GM23338 (cell line): Measurements from ENCODE around the gene ZNF724. TPM values are rescaled to one million over a fixed set of nuclear protein-coding genes. Genes with fewer than 3 reads are reported as not detected.

Source experiments
- ATAC-seq: fragments of 200-7000 bp; cut with Tn5 transposase; 3 replicates; pipeline ENCODE4 v1.9.1; 2020
- DNase-seq: peaks from one replicate; pipeline ENCODE4 v3.0.0-alpha.2; 2015; ENCODE audit warnings: low spot score
- H2AFZ ChIP-seq: fragments of 200-600 bp; sonication (generic); 2 replicates; pipeline ENCODE4 v1.8.0; 2016; ENCODE audit warnings: antibody characterized with exemption, mild to moderate bottlenecking, moderate library complexity
- H3F3A ChIP-seq: fragments of 200-600 bp; sonication (generic); replicated peaks from 2 replicates; pipeline ENCODE4 v1.8.0; 2017; ENCODE audit warnings: antibody characterized with exemption, mixed run types, low read depth
- H3K27ac ChIP-seq: fragments of 200-600 bp; sonication (generic); 2 replicates; pipeline ENCODE4 v1.6.1; 2016; ENCODE audit warnings: low read depth
- H3K27me3 ChIP-seq: fragments of 200-600 bp; sonication (generic); 2 replicates; pipeline ENCODE4 v1.8.0; 2016; ENCODE audit warnings: mild to moderate bottlenecking, mixed run types, moderate library complexity; ENCODE audit not compliant: insufficient read depth
- H3K36me3 ChIP-seq: fragments of 200-600 bp; sonication (generic); 2 replicates; pipeline ENCODE4 v1.8.0; 2016; ENCODE audit warnings: mild to moderate bottlenecking; ENCODE audit not compliant: insufficient read depth
- H3K4me1 ChIP-seq: fragments of 200-600 bp; sonication (generic); 2 replicates; pipeline ENCODE4 v1.8.0; 2016; ENCODE audit warnings: mild to moderate bottlenecking, moderate library complexity; ENCODE audit not compliant: insufficient read depth
- H3K4me2 ChIP-seq: fragments of 200-600 bp; sonication (generic); 2 replicates; pipeline ENCODE4 v1.7.1; 2017; ENCODE audit warnings: mixed run types
- H3K4me3 ChIP-seq: fragments of 200-600 bp; sonication (generic); 2 replicates; pipeline ENCODE4 v1.6.1; 2016; ENCODE audit warnings: mixed run types
- H3K79me2 ChIP-seq: fragments of 200-600 bp; sonication (generic); replicated peaks from 2 replicates; pipeline ENCODE4 v1.8.0; 2017; ENCODE audit warnings: mild to moderate bottlenecking; ENCODE audit not compliant: insufficient read depth
- H3K9me2 ChIP-seq: fragments of 200-600 bp; sonication (generic); 2 replicates; pipeline ENCODE4 v1.8.0; 2017; ENCODE audit not compliant: insufficient read depth
- H4K20me1 ChIP-seq: fragments of 200-600 bp; sonication (generic); replicated peaks from 2 replicates; pipeline ENCODE4 v1.8.0; 2017; ENCODE audit warnings: mild to moderate bottlenecking; ENCODE audit not compliant: insufficient read depth
- H3K27ac Mint-ChIP-seq: 2 replicates; pipeline ENCODE4 v1.8.0; 2020; ENCODE audit warnings: inconsistent platforms, mild to moderate bottlenecking, moderate library complexity, mixed read lengths
- H3K27me3 Mint-ChIP-seq: 3 replicates; pipeline ENCODE4 v1.8.0; 2022; ENCODE audit warnings: low read depth, mild to moderate bottlenecking, moderate library complexity, mixed read lengths, inconsistent platforms; ENCODE audit not compliant: insufficient read depth, poor library complexity
- H3K36me3 Mint-ChIP-seq: 3 replicates; pipeline ENCODE4 v1.8.0; 2021; ENCODE audit warnings: low read depth, mild to moderate bottlenecking, inconsistent platforms, moderate library complexity, mixed read lengths
- H3K4me1 Mint-ChIP-seq: 3 replicates; pipeline ENCODE4 v1.8.0; 2020; ENCODE audit warnings: mild to moderate bottlenecking, inconsistent platforms, mixed read lengths
- H3K4me3 Mint-ChIP-seq: 3 replicates; pipeline ENCODE4 v1.8.0; 2021; ENCODE audit warnings: moderate library complexity, mild to moderate bottlenecking, inconsistent platforms, mixed read lengths
- H3K9me3 Mint-ChIP-seq: 3 replicates; pipeline ENCODE4 v1.8.0; 2020; ENCODE audit warnings: moderate library complexity, mild to moderate bottlenecking, inconsistent platforms, mixed read lengths
- CREB1 ChIP-seq: fragments of 250-450 bp; sonication (Bioruptor Pico); IDR thresholded peaks from 2 replicates; pipeline ENCODE4 v1.5.0; 2020; ENCODE audit warnings: low read depth, mild to moderate bottlenecking, moderate library complexity
- CTCF ChIP-seq, 2 experiments: fragments of 200-600 bp in 1 of 2; sonication (generic) in 1 of 2; conservative IDR thresholded peaks; 2 replicates each; pipeline versions ENCODE4 v1.5.1 to v1.6.1; 2016 to 2017; ENCODE audit warnings: antibody characterized with exemption in 2 of 2, low read depth in 2 of 2, mild to moderate bottlenecking in 2 of 2, moderate library complexity in 1 of 2
- ETS1 ChIP-seq: IDR thresholded peaks from 2 replicates; pipeline ENCODE4 v1.6.1; 2016; ENCODE audit warnings: antibody characterized with exemption
- EZH2 ChIP-seq: fragments of 200-600 bp; sonication (generic); IDR thresholded peaks from one replicate; pipeline ENCODE4 v1.8.0; 2017; ENCODE audit warnings: antibody characterized with exemption, mild to moderate bottlenecking, low read depth; ENCODE audit not compliant: unreplicated experiment
- EZH2phosphoT487 ChIP-seq: fragments of 200-600 bp; sonication (generic); IDR thresholded peaks from one replicate; pipeline ENCODE4 v1.8.1; 2018; ENCODE audit warnings: antibody characterized with exemption; ENCODE audit not compliant: unreplicated experiment
- JUNB ChIP-seq: IDR thresholded peaks from one replicate; pipeline ENCODE4 v1.6.1; 2016; ENCODE audit warnings: antibody characterized with exemption; ENCODE audit not compliant: unreplicated experiment
- NANOG ChIP-seq: IDR thresholded peaks from 2 replicates; pipeline ENCODE4 v1.6.1; 2016; ENCODE audit warnings: antibody characterized with exemption, borderline replicate concordance
- POLR2AphosphoS5 ChIP-seq: IDR thresholded peaks from 2 replicates; pipeline ENCODE4 v1.6.1; 2016; ENCODE audit warnings: antibody characterized with exemption, low read depth
- STAT1 ChIP-seq: IDR thresholded peaks from one replicate; pipeline ENCODE4 v1.6.1; 2016; ENCODE audit warnings: antibody characterized with exemption; ENCODE audit not compliant: unreplicated experiment
- ZNF114 ChIP-seq: fragments of 250-450 bp; sonication (Bioruptor Pico); IDR thresholded peaks from 2 replicates; pipeline ENCODE4 v1.5.0; 2020; ENCODE audit warnings: mild to moderate bottlenecking, moderate library complexity
- ZNF331 ChIP-seq: fragments of 250-450 bp; sonication (Bioruptor Pico); IDR thresholded peaks from 2 replicates; pipeline ENCODE4 v1.5.0; 2020; ENCODE audit warnings: low read depth, mild to moderate bottlenecking, moderate library complexity
- polyA plus RNA-seq: library from polyadenylated mRNA; unstranded; fragments of >200 nt; fragmentation: Nextera tagmentation; extraction: Ambion mirVana; gene quantifications from 2 replicates; pipeline ENCODE4 v1.2.1, GENCODE V29; 2016
- total RNA-seq: library from RNA; depleted of rRNA; stranded (reverse); fragments of >200 nt; shearing (Covaris generic); gene quantifications from 2 replicates; pipeline ENCODE4 v1.2.3, GENCODE V29; 2014
- TF ChIP-seq, protein P1 (sequence below): IDR thresholded peaks from one replicate; pipeline ENCODE4 v1.6.1; 2018; ENCODE audit warnings: antibody characterized with exemption; ENCODE audit not compliant: unreplicated experiment
- TF ChIP-seq, protein P2 (sequence below): fragments of 250-450 bp; sonication (Bioruptor Pico); IDR thresholded peaks from 2 replicates; pipeline ENCODE4 v1.5.0; 2020; ENCODE audit warnings: mild to moderate bottlenecking, moderate library complexity

Gene ZNF724
- total and polyA plus RNA-seq, 2 experiments from 2014 or later: 35.4 to 85.3 TPM

GRCh38 chr19:23262920-23263319 is 12.7 kb upstream of the ZNF724 start (continued):
- TF ChIP-seq, protein P1, sequence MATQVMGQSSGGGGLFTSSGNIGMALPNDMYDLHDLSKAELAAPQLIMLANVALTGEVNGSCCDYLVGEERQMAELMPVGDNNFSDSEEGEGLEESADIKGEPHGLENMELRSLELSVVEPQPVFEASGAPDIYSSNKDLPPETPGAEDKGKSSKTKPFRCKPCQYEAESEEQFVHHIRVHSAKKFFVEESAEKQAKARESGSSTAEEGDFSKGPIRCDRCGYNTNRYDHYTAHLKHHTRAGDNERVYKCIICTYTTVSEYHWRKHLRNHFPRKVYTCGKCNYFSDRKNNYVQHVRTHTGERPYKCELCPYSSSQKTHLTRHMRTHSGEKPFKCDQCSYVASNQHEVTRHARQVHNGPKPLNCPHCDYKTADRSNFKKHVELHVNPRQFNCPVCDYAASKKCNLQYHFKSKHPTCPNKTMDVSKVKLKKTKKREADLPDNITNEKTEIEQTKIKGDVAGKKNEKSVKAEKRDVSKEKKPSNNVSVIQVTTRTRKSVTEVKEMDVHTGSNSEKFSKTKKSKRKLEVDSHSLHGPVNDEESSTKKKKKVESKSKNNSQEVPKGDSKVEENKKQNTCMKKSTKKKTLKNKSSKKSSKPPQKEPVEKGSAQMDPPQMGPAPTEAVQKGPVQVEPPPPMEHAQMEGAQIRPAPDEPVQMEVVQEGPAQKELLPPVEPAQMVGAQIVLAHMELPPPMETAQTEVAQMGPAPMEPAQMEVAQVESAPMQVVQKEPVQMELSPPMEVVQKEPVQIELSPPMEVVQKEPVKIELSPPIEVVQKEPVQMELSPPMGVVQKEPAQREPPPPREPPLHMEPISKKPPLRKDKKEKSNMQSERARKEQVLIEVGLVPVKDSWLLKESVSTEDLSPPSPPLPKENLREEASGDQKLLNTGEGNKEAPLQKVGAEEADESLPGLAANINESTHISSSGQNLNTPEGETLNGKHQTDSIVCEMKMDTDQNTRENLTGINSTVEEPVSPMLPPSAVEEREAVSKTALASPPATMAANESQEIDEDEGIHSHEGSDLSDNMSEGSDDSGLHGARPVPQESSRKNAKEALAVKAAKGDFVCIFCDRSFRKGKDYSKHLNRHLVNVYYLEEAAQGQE: no peak
- no peak for TF ChIP-seq CREB1
- no peak for TF ChIP-seq CTCF (conservative IDR thresholded peaks at IDR 0.05; ENCODE audit: low read depth in 2 of 2)
- no peak for TF ChIP-seq ETS1
- no peak for TF ChIP-seq ZNF114
- TF ChIP-seq ZNF331 (CRISPR knock-in tag): no peak

- H4K20me1 ChIP-seq: 0 out of 2 replicates have a peak, but pooled peaks cover 12% of the 10 kb centered on the region
- Mint-ChIP-seq H3K9me3 (no peaks in the 10 kb centered on the region), H3K36me3 (peaks cover 73% of the 10 kb centered on the region)
- no peak for TF ChIP-seq NANOG
- TF ChIP-seq, protein P2, sequence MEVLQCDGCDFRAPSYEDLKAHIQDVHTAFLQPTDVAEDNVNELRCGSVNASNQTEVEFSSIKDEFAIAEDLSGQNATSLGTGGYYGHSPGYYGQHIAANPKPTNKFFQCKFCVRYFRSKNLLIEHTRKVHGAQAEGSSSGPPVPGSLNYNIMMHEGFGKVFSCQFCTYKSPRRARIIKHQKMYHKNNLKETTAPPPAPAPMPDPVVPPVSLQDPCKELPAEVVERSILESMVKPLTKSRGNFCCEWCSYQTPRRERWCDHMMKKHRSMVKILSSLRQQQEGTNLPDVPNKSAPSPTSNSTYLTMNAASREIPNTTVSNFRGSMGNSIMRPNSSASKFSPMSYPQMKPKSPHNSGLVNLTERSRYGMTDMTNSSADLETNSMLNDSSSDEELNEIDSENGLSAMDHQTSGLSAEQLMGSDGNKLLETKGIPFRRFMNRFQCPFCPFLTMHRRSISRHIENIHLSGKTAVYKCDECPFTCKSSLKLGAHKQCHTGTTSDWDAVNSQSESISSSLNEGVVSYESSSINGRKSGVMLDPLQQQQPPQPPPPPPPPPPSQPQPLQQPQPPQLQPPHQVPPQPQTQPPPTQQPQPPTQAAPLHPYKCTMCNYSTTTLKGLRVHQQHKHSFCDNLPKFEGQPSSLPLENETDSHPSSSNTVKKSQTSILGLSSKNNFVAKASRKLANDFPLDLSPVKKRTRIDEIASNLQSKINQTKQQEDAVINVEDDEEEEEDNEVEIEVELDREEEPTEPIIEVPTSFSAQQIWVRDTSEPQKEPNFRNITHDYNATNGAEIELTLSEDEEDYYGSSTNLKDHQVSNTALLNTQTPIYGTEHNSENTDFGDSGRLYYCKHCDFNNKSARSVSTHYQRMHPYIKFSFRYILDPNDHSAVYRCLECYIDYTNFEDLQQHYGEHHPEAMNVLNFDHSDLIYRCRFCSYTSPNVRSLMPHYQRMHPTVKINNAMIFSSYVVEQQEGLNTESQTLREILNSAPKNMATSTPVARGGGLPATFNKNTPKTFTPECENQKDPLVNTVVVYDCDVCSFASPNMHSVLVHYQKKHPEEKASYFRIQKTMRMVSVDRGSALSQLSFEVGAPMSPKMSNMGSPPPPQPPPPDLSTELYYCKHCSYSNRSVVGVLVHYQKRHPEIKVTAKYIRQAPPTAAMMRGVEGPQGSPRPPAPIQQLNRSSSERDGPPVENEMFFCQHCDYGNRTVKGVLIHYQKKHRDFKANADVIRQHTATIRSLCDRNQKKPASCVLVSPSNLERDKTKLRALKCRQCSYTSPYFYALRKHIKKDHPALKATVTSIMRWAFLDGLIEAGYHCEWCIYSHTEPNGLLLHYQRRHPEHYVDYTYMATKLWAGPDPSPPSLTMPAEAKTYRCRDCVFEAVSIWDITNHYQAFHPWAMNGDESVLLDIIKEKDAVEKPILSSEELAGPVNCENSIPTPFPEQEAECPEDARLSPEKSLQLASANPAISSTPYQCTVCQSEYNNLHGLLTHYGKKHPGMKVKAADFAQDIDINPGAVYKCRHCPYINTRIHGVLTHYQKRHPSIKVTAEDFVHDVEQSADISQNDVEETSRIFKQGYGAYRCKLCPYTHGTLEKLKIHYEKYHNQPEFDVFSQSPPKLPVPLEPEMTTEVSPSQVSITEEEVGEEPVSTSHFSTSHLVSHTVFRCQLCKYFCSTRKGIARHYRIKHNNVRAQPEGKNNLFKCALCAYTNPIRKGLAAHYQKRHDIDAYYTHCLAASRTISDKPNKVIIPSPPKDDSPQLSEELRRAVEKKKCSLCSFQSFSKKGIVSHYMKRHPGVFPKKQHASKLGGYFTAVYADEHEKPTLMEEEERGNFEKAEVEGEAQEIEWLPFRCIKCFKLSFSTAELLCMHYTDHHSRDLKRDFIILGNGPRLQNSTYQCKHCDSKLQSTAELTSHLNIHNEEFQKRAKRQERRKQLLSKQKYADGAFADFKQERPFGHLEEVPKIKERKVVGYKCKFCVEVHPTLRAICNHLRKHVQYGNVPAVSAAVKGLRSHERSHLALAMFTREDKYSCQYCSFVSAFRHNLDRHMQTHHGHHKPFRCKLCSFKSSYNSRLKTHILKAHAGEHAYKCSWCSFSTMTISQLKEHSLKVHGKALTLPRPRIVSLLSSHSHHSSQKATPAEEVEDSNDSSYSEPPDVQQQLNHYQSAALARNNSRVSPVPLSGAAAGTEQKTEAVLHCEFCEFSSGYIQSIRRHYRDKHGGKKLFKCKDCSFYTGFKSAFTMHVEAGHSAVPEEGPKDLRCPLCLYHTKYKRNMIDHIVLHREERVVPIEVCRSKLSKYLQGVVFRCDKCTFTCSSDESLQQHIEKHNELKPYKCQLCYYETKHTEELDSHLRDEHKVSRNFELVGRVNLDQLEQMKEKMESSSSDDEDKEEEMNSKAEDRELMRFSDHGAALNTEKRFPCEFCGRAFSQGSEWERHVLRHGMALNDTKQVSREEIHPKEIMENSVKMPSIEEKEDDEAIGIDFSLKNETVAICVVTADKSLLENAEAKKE (CRISPR knock-in tag): no peak
- TF ChIP-seq JUNB: no peak
- TF ChIP-seq POLR2AphosphoS5: no peak
- no peak for TF ChIP-seq EZH2
- TF ChIP-seq STAT1: no peak
- TF ChIP-seq EZH2phosphoT487: no peak
- TF ChIP-seq ZNF331 (CRISPR knock-in tag): no peak
Observed at GRCh38 chr19:23261496-23262020, 11.4 kb upstream of the ZNF724 start.

More at GRCh38 chr19:23261496-23262020, 11.4 kb upstream of the ZNF724 start:
- no peak overlapping the region for H2AFZ ChIP-seq
- Mint-ChIP-seq H3K27ac (no peak overlapping the region), H3K27me3 (peaks cover 5% of the 10 kb centered on the region), H3K4me1 (no peaks in the 10 kb centered on the region), H3K4me3 (no peak overlapping the region)
- DNase-seq (no peak), ATAC-seq (no peak)
- no peaks in the 10 kb centered on the region for H3K4me1 ChIP-seq
- H3K4me3 ChIP-seq: no peak overlapping the region
- H3K27me3 ChIP-seq: no peaks in the 10 kb centered on the region
- no peak overlapping the region for H3K4me2 ChIP-seq
- peaks cover 14% of the 10 kb centered on the region for H3K36me3 ChIP-seq
- H3K27ac ChIP-seq: no peak overlapping the region
- peaks cover 13% of the 10 kb centered on the region; the same call in 1 of the 2 replicates for H3K79me2 ChIP-seq
- H3K9me2 ChIP-seq: no peaks in the 10 kb centered on the region
- H3F3A ChIP-seq: no peaks in the 10 kb centered on the region
